H9 (cell line): ENCODE measurements around the gene TMEM156. TPM values are rescaled to one million over a fixed set of nuclear protein-coding genes. Genes with fewer than 3 reads are reported as not detected.

ENCODE experiments used
- DNase-seq: peaks from one replicate; pipeline ENCODE4 v3.0.0-alpha.2; 2017
- H2AFZ ChIP-seq: one replicate; pipeline ENCODE4 v1.6.1; 2013; ENCODE audit warnings: mild to moderate bottlenecking, low read length, control low read depth, moderate library complexity
- H2AK5ac ChIP-seq: 2 replicates; pipeline ENCODE4 v1.6.1; 2013; ENCODE audit warnings: low read length, control low read depth, mixed read lengths; ENCODE audit not compliant: insufficient read length
- H2BK120ac ChIP-seq: one replicate; pipeline ENCODE4 v1.6.1; 2013; ENCODE audit warnings: low read depth, mild to moderate bottlenecking, low read length, control low read depth, inconsistent platforms; ENCODE audit not compliant: poor library complexity, severe bottlenecking
- H2BK12ac ChIP-seq: 2 replicates; pipeline ENCODE4 v1.6.1; 2013; ENCODE audit warnings: low read length, control low read depth, mixed read lengths, low read depth; ENCODE audit not compliant: insufficient read length
- H2BK15ac ChIP-seq: 2 replicates; pipeline ENCODE4 v1.6.1; 2013; ENCODE audit warnings: low read depth, low read length, control low read depth
- H2BK20ac ChIP-seq: one replicate; pipeline ENCODE4 v1.6.1; 2013; ENCODE audit warnings: low read depth, mild to moderate bottlenecking, low read length, control low read depth, inconsistent platforms; ENCODE audit not compliant: poor library complexity, severe bottlenecking
- H2BK5ac ChIP-seq: 2 replicates; pipeline ENCODE4 v1.6.1; 2013; ENCODE audit warnings: low read length, control low read depth, mixed read lengths; ENCODE audit not compliant: insufficient read length
- H3K14ac ChIP-seq: 2 replicates; pipeline ENCODE4 v1.6.1; 2013; ENCODE audit warnings: low read length, control low read depth; ENCODE audit not compliant: insufficient read depth
- H3K18ac ChIP-seq: 2 replicates; pipeline ENCODE4 v1.6.1; 2013; ENCODE audit warnings: low read depth, mild to moderate bottlenecking, mixed read lengths, low read length, control low read depth; ENCODE audit not compliant: insufficient read length
- H3K23ac ChIP-seq: 2 replicates; pipeline ENCODE4 v1.6.1; 2013; ENCODE audit warnings: low read length, control low read depth, mixed read lengths, low read depth; ENCODE audit not compliant: insufficient read length
- H3K23me2 ChIP-seq: 2 replicates; pipeline ENCODE4 v1.6.1; 2013; ENCODE audit warnings: low read depth, mild to moderate bottlenecking, mixed read lengths, low read length, control low read depth; ENCODE audit not compliant: insufficient read length, poor library complexity, severe bottlenecking
- H3K27ac ChIP-seq: 2 replicates; pipeline ENCODE4 v1.5.1; 2013; ENCODE audit warnings: low read length, control low read depth, mixed read lengths, low read depth; ENCODE audit not compliant: insufficient read length
- H3K27me3 ChIP-seq: 2 replicates; pipeline ENCODE4 v1.6.1; 2013; ENCODE audit warnings: low read length, control low read depth, inconsistent platforms; ENCODE audit not compliant: insufficient read depth
- H3K4ac ChIP-seq: 2 replicates; pipeline ENCODE4 v1.6.1; 2013; ENCODE audit warnings: low read depth, mild to moderate bottlenecking, control low read depth, inconsistent platforms, low read length, moderate library complexity
- H3K4me1 ChIP-seq: 2 replicates; pipeline ENCODE4 v1.6.1; 2013; ENCODE audit warnings: low read length, control low read depth, inconsistent platforms; ENCODE audit not compliant: insufficient read depth
- H3K4me2 ChIP-seq: 2 replicates; pipeline ENCODE4 v1.6.1; 2013; ENCODE audit warnings: low read length, control low read depth, mixed read lengths; ENCODE audit not compliant: insufficient read length, insufficient read depth
- H3K56ac ChIP-seq: 2 replicates; pipeline ENCODE4 v1.6.1; 2013; ENCODE audit warnings: low read depth, mild to moderate bottlenecking, mixed read lengths, low read length, control low read depth; ENCODE audit not compliant: insufficient read length
- H3K79me1 ChIP-seq: 2 replicates; pipeline ENCODE4 v1.6.1; 2013; ENCODE audit warnings: low read depth, mild to moderate bottlenecking, moderate library complexity, low read length, control low read depth, inconsistent platforms; ENCODE audit not compliant: insufficient read depth, poor library complexity, severe bottlenecking
- H3K79me2 ChIP-seq: 2 replicates; pipeline ENCODE4 v1.6.1; 2013; ENCODE audit warnings: low read length, control low read depth, inconsistent platforms; ENCODE audit not compliant: insufficient read depth
- H3K9ac ChIP-seq: 2 replicates; pipeline ENCODE4 v1.6.1; 2013; ENCODE audit warnings: low read length, control low read depth, mixed read lengths; ENCODE audit not compliant: insufficient read length; ENCODE audit errors: extremely low read depth
- H3K9me3 ChIP-seq: one replicate; pipeline ENCODE4 v1.6.1; 2013; ENCODE audit warnings: low read depth, low read length, inconsistent platforms; ENCODE audit not compliant: control insufficient read depth
- H3T11ph ChIP-seq: one replicate; pipeline ENCODE4 v1.6.1; 2013; ENCODE audit warnings: mild to moderate bottlenecking, low read length, control low read depth, inconsistent platforms
- H4K20me1 ChIP-seq: one replicate; pipeline ENCODE4 v1.6.1; 2013; ENCODE audit not compliant: control insufficient read depth, insufficient read length, insufficient read depth
- H4K5ac ChIP-seq: 2 replicates; pipeline ENCODE4 v1.6.1; 2013; ENCODE audit warnings: low read depth, mild to moderate bottlenecking, mixed read lengths, low read length, control low read depth; ENCODE audit not compliant: insufficient read length
- H4K8ac ChIP-seq: replicated peaks from 2 replicates; pipeline ENCODE4 v1.6.1; 2013; ENCODE audit warnings: low read length, control low read depth, mixed read lengths, low read depth; ENCODE audit not compliant: insufficient read length
- H4K91ac ChIP-seq: 2 replicates; pipeline ENCODE4 v1.6.1; 2013; ENCODE audit warnings: low read depth, mild to moderate bottlenecking, moderate library complexity, mixed read lengths, low read length, control low read depth; ENCODE audit not compliant: insufficient read length
- H3K27ac Mint-ChIP-seq, 3 experiments: 2 replicates in 2 of 3; 3 replicates in 1 of 3; pipeline ENCODE4 v1.8.0; 2020 to 2021; ENCODE audit warnings: mixed read lengths in 3 of 3, mild to moderate bottlenecking in 1 of 3, moderate library complexity in 1 of 3
- H3K27me3 Mint-ChIP-seq: 2 replicates; pipeline ENCODE4 v1.8.0; 2021; ENCODE audit warnings: low read depth, mild to moderate bottlenecking, moderate library complexity, mixed read lengths
- H3K36me3 Mint-ChIP-seq, 3 experiments: 2 replicates in 2 of 3; 3 replicates in 1 of 3; pipeline ENCODE4 v1.8.0; 2020 to 2021; ENCODE audit warnings: low read depth in 3 of 3, mixed read lengths in 3 of 3; ENCODE audit not compliant: insufficient read depth in 1 of 3
- H3K4me1 Mint-ChIP-seq, 2 experiments: 2 replicates each; pipeline ENCODE4 v1.8.0; 2020; ENCODE audit warnings: mixed read lengths in 2 of 2
- H3K4me3 Mint-ChIP-seq, 2 experiments: 2 replicates in 1 of 2; 3 replicates in 1 of 2; pipeline ENCODE4 v1.8.0; 2020 to 2021; ENCODE audit warnings: mild to moderate bottlenecking in 2 of 2, mixed read lengths in 2 of 2, moderate library complexity in 1 of 2
- H3K9me3 Mint-ChIP-seq, 2 experiments: 2 replicates in 1 of 2; 3 replicates in 1 of 2; pipeline ENCODE4 v1.8.0; 2020; ENCODE audit warnings: mild to moderate bottlenecking in 2 of 2, mixed read lengths in 2 of 2, moderate library complexity in 1 of 2
- WGBS: extraction: QIAGEN DNeasy Blood & Tissue Kit; methylation state at CpG from one replicate; pipeline ENCODE4 v1.1.7; 2013; ENCODE audit warnings: missing lambda C conversion rate, low lambda C conversion rate, mixed read lengths; ENCODE audit not compliant: insufficient read length; ENCODE audit errors: extremely low coverage; 5-methylcytosine and 5-hydroxymethylcytosine counted together
- total RNA-seq: library from RNA; stranded (reverse); gene quantifications from 2 replicates; pipeline ENCODE4 v1.2.1, GENCODE V29; 2021
- TF ChIP-seq, protein P1 (sequence below): fragments of 200-600 bp; sonication (generic); conservative IDR thresholded peaks from 3 replicates; pipeline ENCODE4 v1.8.0; 2021; ENCODE audit warnings: antibody characterized with exemption, mild to moderate bottlenecking

Gene TMEM156
- total RNA-seq, 1 experiment from 2014 or later = not detected

DNA sequence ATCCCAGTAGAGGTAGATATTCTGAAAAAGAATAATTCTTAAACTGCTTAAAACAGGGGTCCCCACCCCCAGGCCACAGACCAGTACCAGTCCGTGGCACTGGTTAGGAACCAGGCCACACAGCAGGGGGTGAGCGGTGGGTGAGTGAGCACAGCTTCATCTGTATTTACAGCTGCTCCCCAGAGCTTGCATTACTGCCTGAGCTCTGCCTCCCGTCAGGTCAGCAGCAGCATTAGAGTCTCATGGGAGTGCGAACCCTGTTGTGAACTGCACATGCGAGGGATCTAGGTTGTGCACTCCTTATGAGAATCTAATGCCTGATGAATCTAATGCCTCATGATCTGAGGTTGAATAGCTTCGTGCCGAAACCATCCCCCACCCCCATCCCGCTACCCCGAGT lies 87.8 kb downstream of the TMEM156 start:
- Histone ChIP-seq H3K9ac (no peak overlapping the region), H3K4me1 (no peaks in the 10 kb centered on the region), H4K8ac (no peak overlapping the region), H2BK12ac (no peak overlapping the region), H3K4me2 (no peak overlapping the region), H3K18ac (no peak overlapping the region), H2BK120ac (no peak overlapping the region), H3K27ac (no peak overlapping the region), H2BK20ac (no peak overlapping the region), H2BK5ac (no peak overlapping the region), H3T11ph (no peak overlapping the region), H3K27me3 (no peaks in the 10 kb centered on the region), H3K4ac (no peak overlapping the region), H4K91ac (no peak overlapping the region), H3K9me3 (no peaks in the 10 kb centered on the region), H2AK5ac (no peak overlapping the region), H3K14ac (no peak overlapping the region), H3K79me2 (no peaks in the 10 kb centered on the region), H4K20me1 (no peaks in the 10 kb centered on the region), H3K56ac (no peak overlapping the region), H3K79me1 (no peaks in the 10 kb centered on the region), H3K23me2 (no peaks in the 10 kb centered on the region), H3K23ac (no peak overlapping the region), H2AFZ (no peak overlapping the region), H4K5ac (no peak overlapping the region), H2BK15ac (no peak overlapping the region)
- no peak for DNase-seq
- Mint-ChIP-seq H3K4me1 (no peaks in the 10 kb centered on the region), H3K9me3 (no peaks in the 10 kb centered on the region), H3K27me3 (no peaks in the 10 kb centered on the region; the same call in 1 of the 2 replicates), H3K27ac (no peak overlapping the region), H3K4me3 (no peak overlapping the region), H3K36me3 (no peaks in the 10 kb centered on the region)
- WGBS = no CpG with 5 or more reads among the region's 9 CpGs
- TF ChIP-seq, protein P1, sequence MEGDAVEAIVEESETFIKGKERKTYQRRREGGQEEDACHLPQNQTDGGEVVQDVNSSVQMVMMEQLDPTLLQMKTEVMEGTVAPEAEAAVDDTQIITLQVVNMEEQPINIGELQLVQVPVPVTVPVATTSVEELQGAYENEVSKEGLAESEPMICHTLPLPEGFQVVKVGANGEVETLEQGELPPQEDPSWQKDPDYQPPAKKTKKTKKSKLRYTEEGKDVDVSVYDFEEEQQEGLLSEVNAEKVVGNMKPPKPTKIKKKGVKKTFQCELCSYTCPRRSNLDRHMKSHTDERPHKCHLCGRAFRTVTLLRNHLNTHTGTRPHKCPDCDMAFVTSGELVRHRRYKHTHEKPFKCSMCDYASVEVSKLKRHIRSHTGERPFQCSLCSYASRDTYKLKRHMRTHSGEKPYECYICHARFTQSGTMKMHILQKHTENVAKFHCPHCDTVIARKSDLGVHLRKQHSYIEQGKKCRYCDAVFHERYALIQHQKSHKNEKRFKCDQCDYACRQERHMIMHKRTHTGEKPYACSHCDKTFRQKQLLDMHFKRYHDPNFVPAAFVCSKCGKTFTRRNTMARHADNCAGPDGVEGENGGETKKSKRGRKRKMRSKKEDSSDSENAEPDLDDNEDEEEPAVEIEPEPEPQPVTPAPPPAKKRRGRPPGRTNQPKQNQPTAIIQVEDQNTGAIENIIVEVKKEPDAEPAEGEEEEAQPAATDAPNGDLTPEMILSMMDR = no peak
